ENCODE measurements around the gene LNPK. TPM values are rescaled to one million over a fixed set of nuclear protein-coding genes. Genes with fewer than 3 reads are reported as not detected.

The LNPK gene
- total and polyA plus RNA-seq, 2 experiments from 2014 or later: 15.4 to 48.5 TPM

- 22% methylated on average over 2 of the region's 2 CpGs for WGBS (ENCODE audit: low lambda C conversion rate, missing lambda C conversion rate)
- H3K9me3 ChIP-seq (ENCODE audit: low read depth): no peaks in the 10 kb centered on the region
- no peak for DNase-seq (ENCODE audit: low spot score)
- H3K36me3 ChIP-seq (replicated peaks; ENCODE audit: insufficient read depth, low read depth): no peaks in the 10 kb centered on the region
- H3K27ac ChIP-seq: no peak overlapping the region
- no peaks in the 10 kb centered on the region for H4K20me1 ChIP-seq (ENCODE audit: insufficient read depth, poor library complexity, severe bottlenecking)
- no peak overlapping the region for H3K4me3 ChIP-seq
- peaks cover 3% of the 10 kb centered on the region for H3K79me2 ChIP-seq
- no peak for TF ChIP-seq EZH2 (IDR thresholded peaks at IDR 0.05; ENCODE audit: borderline replicate concordance)
- TF ChIP-seq, protein P1, sequence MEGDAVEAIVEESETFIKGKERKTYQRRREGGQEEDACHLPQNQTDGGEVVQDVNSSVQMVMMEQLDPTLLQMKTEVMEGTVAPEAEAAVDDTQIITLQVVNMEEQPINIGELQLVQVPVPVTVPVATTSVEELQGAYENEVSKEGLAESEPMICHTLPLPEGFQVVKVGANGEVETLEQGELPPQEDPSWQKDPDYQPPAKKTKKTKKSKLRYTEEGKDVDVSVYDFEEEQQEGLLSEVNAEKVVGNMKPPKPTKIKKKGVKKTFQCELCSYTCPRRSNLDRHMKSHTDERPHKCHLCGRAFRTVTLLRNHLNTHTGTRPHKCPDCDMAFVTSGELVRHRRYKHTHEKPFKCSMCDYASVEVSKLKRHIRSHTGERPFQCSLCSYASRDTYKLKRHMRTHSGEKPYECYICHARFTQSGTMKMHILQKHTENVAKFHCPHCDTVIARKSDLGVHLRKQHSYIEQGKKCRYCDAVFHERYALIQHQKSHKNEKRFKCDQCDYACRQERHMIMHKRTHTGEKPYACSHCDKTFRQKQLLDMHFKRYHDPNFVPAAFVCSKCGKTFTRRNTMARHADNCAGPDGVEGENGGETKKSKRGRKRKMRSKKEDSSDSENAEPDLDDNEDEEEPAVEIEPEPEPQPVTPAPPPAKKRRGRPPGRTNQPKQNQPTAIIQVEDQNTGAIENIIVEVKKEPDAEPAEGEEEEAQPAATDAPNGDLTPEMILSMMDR (IDR thresholded peaks at IDR 0.05; ENCODE audit: poor library complexity): no peak
- TF ChIP-seq EZH2phosphoT487 (IDR thresholded peaks at IDR 0.05; ENCODE audit: low read depth, severe bottlenecking, unreplicated experiment): no peak
- no peak overlapping the region for H3K4me2 ChIP-seq
- no peak overlapping the region for H2AFZ ChIP-seq
- no peaks in the 10 kb centered on the region for H3K9me2 ChIP-seq (replicated peaks; ENCODE audit: insufficient read depth)
- H3K4me1 ChIP-seq (ENCODE audit: insufficient read depth): no peaks in the 10 kb centered on the region
- H3K27me3 ChIP-seq: no peaks in the 10 kb centered on the region
These were observed 46.9 kb downstream of the LNPK start for GRCh38 chr2:175955136-175955535.

DNA sequence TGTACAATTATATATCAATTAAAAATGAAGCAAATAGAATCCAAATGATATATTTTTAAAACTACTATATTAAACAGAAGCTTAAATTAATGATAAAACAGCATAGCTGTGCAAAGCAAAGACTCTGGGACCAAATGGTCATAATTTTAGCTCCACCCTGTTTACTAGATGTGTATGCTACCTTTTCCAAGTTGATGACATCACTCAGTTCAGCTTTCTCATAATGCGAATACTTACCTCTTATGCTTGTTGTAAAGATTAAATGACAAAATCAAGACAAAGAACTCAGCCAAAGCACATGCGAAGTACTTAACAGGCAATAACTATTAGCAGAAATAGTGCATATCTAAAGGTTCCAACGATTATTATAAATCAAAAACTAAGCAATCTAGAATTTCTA lies 51.6 kb downstream of the LNPK start:
- TF ChIP-seq, protein P1 (IDR thresholded peaks at IDR 0.05; ENCODE audit: poor library complexity): no peak
- no peak for TF ChIP-seq EZH2 (IDR thresholded peaks at IDR 0.05; ENCODE audit: borderline replicate concordance)
- TF ChIP-seq EZH2phosphoT487 (IDR thresholded peaks at IDR 0.05; ENCODE audit: low read depth, severe bottlenecking, unreplicated experiment): no peak
- DNase-seq (ENCODE audit: low spot score): no peak
- no peak overlapping the region for H3K27ac ChIP-seq
- H3K9me2 ChIP-seq (replicated peaks; ENCODE audit: insufficient read depth): no peaks in the 10 kb centered on the region
- no peak overlapping the region for H3K4me3 ChIP-seq
- H4K20me1 ChIP-seq (ENCODE audit: insufficient read depth, poor library complexity, severe bottlenecking): no peaks in the 10 kb centered on the region
- WGBS (ENCODE audit: low lambda C conversion rate, missing lambda C conversion rate): 96% methylated on average over 3 of the region's 3 CpGs
- H3K4me1 ChIP-seq (ENCODE audit: insufficient read depth): no peaks in the 10 kb centered on the region
- no peaks in the 10 kb centered on the region for H3K9me3 ChIP-seq (ENCODE audit: low read depth)
- peaks cover 3% of the 10 kb centered on the region for H3K79me2 ChIP-seq
- no peak overlapping the region for H2AFZ ChIP-seq
- no peaks in the 10 kb centered on the region for H3K27me3 ChIP-seq
- no peak overlapping the region for H3K4me2 ChIP-seq
- no peaks in the 10 kb centered on the region for H3K36me3 ChIP-seq (replicated peaks; ENCODE audit: insufficient read depth, low read depth)

DNA sequence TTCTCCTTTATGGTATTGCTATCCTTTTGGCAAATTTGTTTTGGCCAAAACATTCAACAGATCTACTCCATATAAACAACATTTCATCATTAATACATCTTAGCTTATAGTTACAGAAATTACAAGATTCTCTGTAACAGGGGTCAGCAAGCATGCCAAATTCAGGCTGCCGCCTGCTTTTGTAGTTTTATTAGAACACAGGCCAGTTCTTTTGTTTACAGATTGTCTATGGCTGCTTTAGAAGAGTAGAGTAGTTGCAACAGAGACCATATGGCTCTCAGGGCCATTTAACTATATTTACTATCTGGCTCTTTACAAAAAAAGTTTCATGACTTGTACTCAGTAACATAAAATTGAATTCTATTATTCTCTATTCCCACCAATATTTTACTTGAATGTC lies 53.9 kb downstream of the LNPK start:
- H4K20me1 ChIP-seq (ENCODE audit: insufficient read depth, poor library complexity, severe bottlenecking): no peaks in the 10 kb centered on the region
- H3K79me2 ChIP-seq: peaks cover 3% of the 10 kb centered on the region
- no peak overlapping the region for H3K4me2 ChIP-seq
- 55% methylated on average over 1 of the region's 1 CpG for WGBS (ENCODE audit: low lambda C conversion rate, missing lambda C conversion rate)
- no peaks in the 10 kb centered on the region for H3K27me3 ChIP-seq
- peak; percentile 9 for DNase-seq (ENCODE audit: low spot score)
- H3K4me3 ChIP-seq: no peak overlapping the region
- no peak overlapping the region for H2AFZ ChIP-seq
- no peaks in the 10 kb centered on the region for H3K36me3 ChIP-seq (replicated peaks; ENCODE audit: insufficient read depth, low read depth)
- no peaks in the 10 kb centered on the region for H3K4me1 ChIP-seq (ENCODE audit: insufficient read depth)
- TF ChIP-seq, protein P1 (IDR thresholded peaks at IDR 0.05; ENCODE audit: poor library complexity): no peak
- TF ChIP-seq EZH2 (IDR thresholded peaks at IDR 0.05; ENCODE audit: borderline replicate concordance): no peak
- TF ChIP-seq EZH2phosphoT487 (IDR thresholded peaks at IDR 0.05; ENCODE audit: low read depth, severe bottlenecking, unreplicated experiment): no peak
- no peaks in the 10 kb centered on the region for H3K9me2 ChIP-seq (replicated peaks; ENCODE audit: insufficient read depth)
- H3K27ac ChIP-seq: peak overlapping the region; percentile 30
- no peaks in the 10 kb centered on the region for H3K9me3 ChIP-seq (ENCODE audit: low read depth)

DNA sequence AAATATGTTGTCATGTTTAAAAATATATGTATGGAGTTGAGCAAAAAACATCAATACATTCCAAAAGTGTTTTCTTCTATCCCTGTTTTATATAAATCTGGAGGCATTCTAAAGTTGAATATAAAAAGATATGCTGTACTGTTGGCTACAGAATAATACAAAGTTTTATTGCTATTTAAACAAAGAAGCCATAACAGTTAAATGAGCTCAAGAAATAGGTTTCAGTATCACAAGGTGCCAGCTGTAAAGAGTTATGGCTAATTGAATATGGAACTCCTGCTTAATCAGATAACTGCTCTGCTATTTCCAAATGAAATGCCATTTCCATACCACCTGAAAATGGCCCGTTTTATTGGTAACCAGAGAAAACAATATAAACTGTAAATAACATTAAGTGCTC lies 55.0 kb downstream of the LNPK start:
- Histone ChIP-seq H3K79me2 (no peaks in the 10 kb centered on the region), H3K4me2 (no peak overlapping the region), H3K4me3 (no peak overlapping the region), H3K4me1 (ENCODE audit: insufficient read depth) (no peaks in the 10 kb centered on the region), H4K20me1 (ENCODE audit: insufficient read depth, poor library complexity, severe bottlenecking) (no peaks in the 10 kb centered on the region), H3K27ac (peak overlapping the region; percentile 5), H3K27me3 (no peaks in the 10 kb centered on the region), H3K36me3 (replicated peaks; ENCODE audit: insufficient read depth, low read depth) (no peaks in the 10 kb centered on the region), H3K9me2 (replicated peaks; ENCODE audit: insufficient read depth) (no peaks in the 10 kb centered on the region), H3K9me3 (ENCODE audit: low read depth) (no peaks in the 10 kb centered on the region), H2AFZ (no peak overlapping the region)
- TF ChIP-seq, protein P1 (IDR thresholded peaks at IDR 0.05; ENCODE audit: poor library complexity): no peak
- TF ChIP-seq EZH2 (IDR thresholded peaks at IDR 0.05; ENCODE audit: borderline replicate concordance): no peak
- no peak for TF ChIP-seq EZH2phosphoT487 (IDR thresholded peaks at IDR 0.05; ENCODE audit: low read depth, severe bottlenecking, unreplicated experiment)
- WGBS (ENCODE audit: low lambda C conversion rate, missing lambda C conversion rate): 62% methylated on average over 1 of the region's 1 CpG
- no peak for DNase-seq (ENCODE audit: low spot score)

Measured in hepatocyte (in vitro differentiated cells).